Activated CD8-positive, alpha-beta memory T cell treated with anti-CD3 and anti-CD28 coated beads, Interleukin-2, amount 50 U/mL, for 4 hours (primary cell): ENCODE data around the gene MBLAC2.
A peak's percentile ranks its signal among the peaks of the same experiment; 100 is the strongest.

Experiments
- DNase-seq: peaks from one replicate; pipeline ENCODE4 v3.0.0-alpha.2; 2020

Gene MBLAC2

DNA sequence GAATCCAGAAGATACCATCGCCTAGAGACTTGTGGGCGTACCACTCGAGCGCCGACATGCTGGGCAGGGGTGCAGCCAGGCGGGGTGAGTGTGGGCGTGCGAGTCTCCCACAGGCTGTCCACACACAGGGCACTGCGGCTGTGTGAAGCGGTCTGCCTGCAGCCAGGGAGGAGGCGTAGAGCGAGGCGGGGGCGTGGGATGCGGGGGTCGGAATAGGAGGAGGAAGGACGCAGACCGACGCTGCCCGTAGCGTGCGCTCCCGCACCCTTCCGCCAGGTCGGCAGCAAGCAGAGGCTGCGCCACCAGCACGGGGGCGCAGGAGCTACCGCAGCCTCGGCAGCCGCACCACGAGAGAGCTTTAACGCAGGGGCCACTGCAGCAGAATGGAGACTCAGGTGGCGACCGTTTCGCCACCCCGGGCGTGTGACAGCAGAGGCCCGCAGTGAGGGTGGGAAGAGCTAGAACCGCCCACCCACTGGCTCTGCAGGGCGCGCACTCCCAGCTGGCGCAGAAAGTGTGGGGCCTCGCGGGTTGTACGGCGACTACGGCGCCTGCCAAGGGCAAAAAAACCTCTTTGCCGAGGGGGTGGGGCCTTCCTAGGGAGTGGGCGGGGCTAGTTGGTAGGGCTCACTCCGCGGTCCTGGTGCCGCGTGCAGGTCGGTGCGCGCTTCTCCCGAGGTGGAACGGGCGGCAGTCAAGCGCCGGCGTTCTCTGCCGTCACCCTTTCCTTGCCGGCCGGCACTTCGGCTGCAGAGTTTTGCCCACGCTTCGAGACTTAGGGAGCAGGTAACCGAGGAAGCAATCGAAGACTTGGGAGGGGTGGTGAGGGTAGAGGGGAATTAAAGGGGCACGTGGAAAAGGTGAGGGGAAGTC is at the start of gene MBLAC2, which contains the start of gene POLR3G:
Gene MBLAC2 (minus strand): TSS at position 537 of the 873 bp plus-strand sequence. CDS start 479 bp downstream, at position 58.
Gene POLR3G (plus strand): TSS at position 630 of the 873 bp plus-strand sequence. CDS start 10,704 bp downstream, outside the sequence.
- peak; percentile 94 for DNase-seq

GRCh38 chr5:90519081-90519480 is 44.5 kb upstream of the MBLAC2 start:
- no peak for DNase-seq

DNA sequence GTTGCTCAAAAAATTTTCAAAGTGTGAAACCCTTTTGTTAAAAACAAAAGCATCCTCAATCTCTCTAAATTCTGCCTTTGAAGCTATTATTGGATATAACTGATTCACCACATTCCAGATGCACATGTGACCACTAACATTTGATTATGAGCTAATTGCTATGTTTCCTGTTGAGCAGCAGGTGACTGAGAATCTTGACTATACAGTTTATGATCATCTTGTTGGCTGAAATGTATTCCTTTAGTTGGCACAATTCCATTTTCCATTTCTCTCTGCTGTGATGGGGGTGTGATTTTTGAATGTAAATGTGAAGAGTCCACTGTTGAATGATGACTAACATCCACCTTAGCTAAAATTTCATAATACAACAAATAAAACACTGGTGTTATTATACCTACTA is 44.1 kb upstream of the MBLAC2 start:
- no peak for DNase-seq

GRCh38 chr5:90514520-90514919 is 39.9 kb upstream of the MBLAC2 start:
- DNase-seq = no peak

- no peak for DNase-seq
Observed at GRCh38 chr5:90510438-90510837, 35.9 kb upstream of the MBLAC2 start.

GRCh38 chr5:90506221-90506620 is 31.6 kb upstream of the MBLAC2 start:
- DNase-seq = no peak

GRCh38 chr5:90504743-90505142 is 30.2 kb upstream of the MBLAC2 start:
- no peak for DNase-seq

DNA sequence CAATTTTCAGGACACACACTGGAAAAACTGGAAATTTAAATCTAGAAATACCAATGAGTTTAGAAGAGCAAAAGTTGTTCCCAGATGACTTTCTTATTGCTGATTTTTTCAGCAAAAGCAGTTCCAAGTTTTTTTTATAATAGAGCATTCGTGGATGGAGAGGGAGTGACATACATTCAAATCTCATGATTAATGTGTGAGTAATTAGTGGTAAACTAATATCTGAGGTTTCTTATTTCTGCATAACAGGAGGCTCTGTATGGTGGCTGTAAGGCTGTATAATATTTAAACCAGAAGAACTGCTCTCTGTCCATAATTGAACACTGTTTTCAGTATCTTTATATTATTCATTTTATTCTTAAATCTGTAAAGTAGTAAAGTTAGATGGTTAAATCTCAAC is 29.0 kb upstream of the MBLAC2 start:
- DNase-seq = no peak

DNA sequence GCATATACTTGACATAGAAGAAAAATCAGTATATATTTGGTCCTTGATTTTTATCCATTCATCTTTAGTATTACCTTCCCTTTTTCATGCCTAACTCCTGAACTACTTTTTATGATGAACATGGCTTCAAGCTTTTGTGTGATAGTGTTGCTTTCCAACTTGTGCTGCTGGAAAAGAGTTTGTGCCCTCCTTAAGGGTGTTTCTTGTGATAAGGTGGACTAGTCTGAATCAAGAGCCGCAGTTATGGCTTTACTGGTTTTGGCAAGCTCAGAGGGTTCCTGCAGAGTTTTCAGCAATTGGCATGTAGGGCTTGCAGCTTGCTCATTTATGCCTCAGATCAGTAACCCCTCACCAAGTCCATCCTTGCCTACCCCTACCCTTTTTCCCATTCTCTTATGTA is 20.6 kb upstream of the MBLAC2 start:
- no peak for DNase-seq

DNA sequence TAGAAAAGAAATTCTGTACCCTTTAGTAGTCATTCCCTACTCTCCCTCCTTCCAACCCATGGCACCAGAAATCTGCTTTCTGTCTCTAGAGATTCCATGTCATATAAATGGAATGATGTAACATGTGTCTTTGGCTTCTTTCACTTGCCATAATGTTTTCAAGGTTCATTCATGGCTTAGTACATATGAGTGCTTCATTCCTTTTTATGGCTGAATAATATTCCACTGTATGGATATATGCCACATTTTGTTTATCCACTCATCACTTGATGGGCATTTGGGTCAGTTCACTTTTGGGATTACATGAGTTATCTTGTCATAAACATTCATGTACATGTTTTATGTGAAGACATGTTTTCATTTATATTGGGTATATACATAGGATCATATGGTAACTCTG is 19.5 kb upstream of the MBLAC2 start:
- no peak for DNase-seq

DNA sequence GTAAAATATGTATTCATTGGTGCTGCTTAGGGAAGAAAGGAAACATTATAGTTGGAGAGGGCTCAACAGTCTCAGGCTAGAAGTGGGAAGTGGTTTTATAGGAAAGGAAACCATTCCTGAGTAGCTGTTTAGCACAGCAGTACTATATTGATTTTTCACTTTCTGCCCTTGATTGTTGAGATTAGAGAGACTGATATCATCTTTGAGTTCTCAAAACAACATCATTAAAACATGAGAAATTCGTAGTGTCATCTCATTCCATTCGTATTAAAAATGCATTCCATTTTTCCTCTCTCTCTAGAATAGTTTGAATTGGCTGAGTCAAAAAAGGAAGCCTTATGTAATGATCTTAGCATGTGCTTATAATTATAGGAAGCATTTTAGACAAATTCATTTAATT is 14.2 kb upstream of the MBLAC2 start:
- DNase-seq = no peak

- no peak for DNase-seq
Observed at GRCh38 chr5:90484540-90484939, 10.0 kb upstream of the MBLAC2 start.

- DNase-seq = no peak
Observed at GRCh38 chr5:90483206-90483605, 8.6 kb upstream of the MBLAC2 start.

DNA sequence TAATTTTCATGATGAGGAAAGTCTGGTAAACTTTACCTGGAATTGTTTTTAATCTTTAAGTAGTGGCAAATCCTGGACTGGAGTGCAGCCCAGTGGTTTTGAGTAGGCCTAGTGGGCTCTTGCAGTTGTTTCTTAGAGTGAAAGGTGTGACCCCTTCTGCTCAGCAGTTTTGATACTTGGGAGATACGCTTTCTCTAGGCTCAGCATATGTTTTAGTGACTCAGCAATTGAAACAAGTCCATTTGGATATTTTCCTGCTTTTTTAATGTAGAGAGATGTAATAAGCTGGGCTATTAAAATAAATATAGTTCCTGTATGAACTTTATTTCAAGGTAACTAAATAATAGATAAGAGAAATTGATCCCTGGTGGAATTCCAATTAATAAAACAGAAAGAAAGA is 6.1 kb upstream of the MBLAC2 start:
- no peak for DNase-seq

DNA sequence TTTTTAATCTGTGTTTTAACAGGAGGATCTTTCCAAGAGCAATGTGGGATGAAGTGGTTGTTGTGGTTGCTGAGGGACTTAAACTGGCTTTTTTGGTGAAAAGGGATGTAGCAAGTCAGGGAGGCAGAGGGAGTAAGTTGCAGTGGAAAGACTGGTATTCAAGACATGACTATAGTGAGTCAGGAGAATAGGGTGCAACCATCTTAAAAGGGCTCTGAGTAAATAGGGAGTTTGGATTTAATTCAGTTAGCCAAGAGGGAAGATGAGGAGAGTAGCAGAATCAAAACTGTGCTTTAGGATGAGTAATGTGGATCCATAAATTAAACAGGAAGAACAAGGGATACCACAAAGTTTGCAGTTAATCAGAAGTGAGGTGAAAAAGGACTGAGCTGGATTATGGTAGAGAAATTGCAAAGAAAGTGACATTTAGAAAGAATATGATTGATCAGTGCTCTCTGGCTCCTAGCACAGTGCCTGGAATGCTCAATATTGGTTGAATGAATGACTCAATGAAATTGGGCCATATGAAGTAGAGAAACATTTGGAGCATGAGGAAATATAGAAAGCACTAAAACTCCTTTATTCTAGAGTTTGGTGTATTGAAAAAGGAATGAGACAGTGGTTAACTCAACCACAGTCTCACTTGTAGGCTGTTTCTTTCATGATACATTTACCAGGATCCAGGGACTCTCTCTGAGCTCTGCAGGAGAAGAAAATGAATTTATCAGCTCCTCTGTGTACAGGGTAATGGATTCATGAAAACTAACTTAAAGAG is 5.2 kb upstream of the MBLAC2 start:
- no peak for DNase-seq

DNA sequence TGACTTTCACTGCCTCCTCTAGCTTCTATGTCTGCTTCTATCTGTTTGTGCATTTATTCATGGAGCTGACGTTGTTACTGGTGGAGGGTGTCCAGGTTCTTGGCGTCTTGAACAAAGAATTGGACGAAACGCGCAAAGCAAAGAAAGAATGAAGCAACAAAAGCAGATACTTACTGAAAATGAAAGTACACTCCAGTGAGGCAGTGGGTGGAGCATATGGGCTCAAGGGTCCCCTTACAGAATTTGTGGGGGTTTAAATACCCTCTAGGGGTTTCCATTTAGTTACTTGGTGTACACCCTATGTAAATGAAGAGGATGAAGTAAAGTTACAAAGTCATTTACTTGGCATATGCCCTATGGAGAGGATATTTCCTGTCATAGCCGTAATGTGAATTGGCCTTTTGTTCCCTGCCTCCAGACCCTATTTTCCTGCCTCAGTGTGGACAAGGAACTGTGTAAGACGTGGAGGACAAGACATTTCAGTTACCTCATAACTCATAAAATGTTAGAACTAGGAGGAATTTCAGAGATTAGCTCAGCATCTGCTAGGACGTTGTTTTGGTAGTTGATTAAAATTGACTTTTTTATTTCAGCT is 3.1 kb upstream of the MBLAC2 start:
- DNase-seq = no peak

DNA sequence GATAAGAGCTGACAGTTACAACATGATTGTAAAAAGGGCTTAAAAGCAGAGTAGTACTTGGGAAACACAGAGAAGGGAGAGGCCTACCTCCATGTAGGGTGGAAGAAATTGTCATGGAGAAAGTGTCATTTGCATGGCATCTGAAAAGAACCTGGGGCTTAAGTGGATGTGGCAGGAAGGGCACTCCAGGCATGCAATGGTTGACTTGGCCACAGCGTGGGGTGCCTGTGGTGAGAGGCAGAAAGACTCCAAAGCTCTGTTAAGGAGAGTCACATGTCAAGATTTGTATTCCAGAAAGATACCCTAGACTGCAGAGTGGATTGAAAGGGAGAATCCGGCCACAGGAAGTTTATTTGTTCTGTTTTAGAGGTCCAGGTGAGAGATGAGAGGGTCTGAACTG is 2.5 kb upstream of the MBLAC2 start:
- DNase-seq = no peak

- no peak for DNase-seq
Observed at GRCh38 chr5:90476391-90476790, 1.8 kb upstream of the MBLAC2 start.

GRCh38 chr5:90475436-90475980 is 937 bp upstream of the MBLAC2 start:
- DNase-seq = no peak

GRCh38 chr5:90473396-90474234 is 956 bp downstream of the MBLAC2 start:
- peak; percentile 19 for DNase-seq

- DNase-seq = no peak
Observed at GRCh38 chr5:90472783-90473395, 1.7 kb downstream of the MBLAC2 start.

DNA sequence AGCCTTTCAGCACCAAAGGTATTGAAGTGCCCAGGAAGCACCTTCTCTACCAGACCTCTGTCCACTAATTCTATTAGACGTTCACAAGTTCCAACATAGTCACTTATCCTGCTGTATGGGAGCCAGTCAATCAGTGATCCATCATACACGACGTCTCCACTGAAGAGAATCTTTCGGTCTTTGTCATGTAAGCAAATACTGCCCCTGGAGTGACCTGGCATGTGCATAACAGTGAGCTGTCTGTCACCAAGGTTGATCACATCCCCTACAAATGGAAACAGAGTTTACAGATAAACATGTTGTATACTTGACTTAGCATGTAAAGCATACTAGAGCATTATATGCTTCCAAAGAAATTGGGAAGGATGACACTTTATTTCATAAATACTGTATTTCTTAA is 13.3 kb downstream of the MBLAC2 start:
- DNase-seq = no peak
